NCI-H2107 (cell line): ENCODE data around the gene LRRC25.

Experiments used
- DNase-seq: peaks from one replicate; lab custom pipeline; 2025; lab: John Stamatoyannopoulos, UW

The LRRC25 gene

DNA sequence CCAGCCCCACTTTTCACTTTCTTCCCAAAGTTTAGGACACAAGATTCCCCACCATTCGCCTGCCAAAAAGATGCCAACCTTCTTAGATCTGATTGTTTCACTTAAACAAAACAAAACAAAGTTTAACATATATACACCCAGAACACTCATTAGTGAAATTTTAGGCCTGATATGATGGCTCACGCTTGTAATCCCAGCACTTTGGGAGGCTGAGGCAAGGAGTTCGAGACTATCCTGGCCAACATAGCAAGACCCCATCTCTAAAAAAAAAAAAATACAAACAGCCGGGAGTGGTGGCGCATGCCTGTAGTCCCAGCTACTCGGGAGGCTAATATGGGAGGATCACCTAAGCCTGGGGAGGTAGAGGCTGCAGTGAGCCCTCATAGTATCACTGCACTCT is 52.1 kb downstream of the LRRC25 start:
- DNase-seq, result no peak

DNA sequence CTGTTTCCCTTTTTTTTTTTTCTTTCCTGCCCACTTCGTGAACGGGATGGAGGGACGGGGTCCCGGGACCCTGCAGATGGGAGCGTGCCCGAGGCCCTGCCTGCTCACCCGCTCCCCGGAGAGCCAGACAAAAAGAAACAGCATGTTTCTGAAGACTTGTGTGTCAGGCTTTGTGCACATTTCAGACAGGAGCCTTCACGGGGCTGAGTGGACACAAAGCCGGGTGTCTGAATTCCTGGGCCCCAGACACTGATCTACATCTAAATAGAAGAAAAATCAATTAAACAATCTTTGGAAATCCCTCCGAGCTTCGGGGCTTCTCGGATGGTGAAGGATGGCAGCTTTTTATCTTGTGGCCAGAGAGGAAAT is 52.9 kb downstream of the LRRC25 start:
- DNase-seq, result no peak

DNA sequence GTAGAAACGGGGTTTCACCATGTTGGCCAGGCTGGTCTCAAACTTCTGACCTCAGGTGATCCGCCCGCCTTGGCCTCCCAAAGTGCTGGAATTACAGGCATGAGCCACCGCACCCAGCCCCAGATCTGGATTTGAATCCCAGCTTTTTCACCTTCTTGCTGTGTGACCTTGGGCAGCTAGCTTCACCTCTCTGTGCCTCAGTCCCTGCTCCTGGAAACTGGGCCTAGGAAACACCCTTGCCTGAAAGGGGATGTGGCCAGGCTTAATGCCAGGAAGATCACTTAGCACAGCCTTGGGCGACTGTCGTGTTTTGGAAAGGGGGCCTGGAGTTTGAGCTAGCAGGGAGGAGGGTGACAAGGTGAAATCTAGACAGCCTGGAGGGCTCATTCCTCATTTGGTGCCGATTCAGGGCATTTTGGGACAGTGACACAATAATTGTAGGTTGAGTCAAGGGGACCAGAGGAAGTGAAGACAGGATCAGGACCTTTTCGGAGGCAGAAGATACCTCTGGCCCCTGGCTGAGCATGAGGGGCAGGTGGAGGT is 55.3 kb downstream of the LRRC25 start:
- DNase-seq, result no peak
